Thoracic aorta (tissue), 2 donors: Measurements from ENCODE around the gene GPR37L1. TPM values are rescaled to one million over a fixed set of nuclear protein-coding genes. Genes with fewer than 3 reads are reported as not detected.

Source experiments
- ATAC-seq: fragments of 150-250 bp; one replicate; pipeline ENCODE4 v1.8.0; 2017; ENCODE audit warnings: low read depth; ENCODE audit not compliant: insufficient number of reproducible peaks, low FRiP score
- DNase-seq: peaks from one replicate; pipeline ENCODE4 v3.0.0-alpha.2; 2020; ENCODE audit warnings: low spot score
- H3K27ac ChIP-seq, 2 donors: fragments of 200-600 bp; sonication (generic); 1 replicate in 1 of 2; 2 replicates in 1 of 2; pipeline ENCODE4 v1.5.1; 2016; ENCODE audit warnings: mild to moderate bottlenecking in 2 of 2, moderate library complexity in 2 of 2
- H3K27me3 ChIP-seq: fragments of 200-600 bp; sonication (generic); replicated peaks from 2 replicates; pipeline ENCODE4 v1.6.0; 2016; ENCODE audit warnings: mild to moderate bottlenecking; ENCODE audit not compliant: insufficient read depth
- H3K36me3 ChIP-seq: fragments of 200-600 bp; sonication (generic); one replicate; pipeline ENCODE4 v1.5.1; 2016
- H3K4me1 ChIP-seq, 2 donors: fragments of 200-600 bp; sonication (generic); 1 replicate in 1 of 2; 2 replicates in 1 of 2; pipeline versions ENCODE4 v1.5.1 to v1.6.0; 2016; ENCODE audit warnings: low read depth in 2 of 2, mild to moderate bottlenecking in 1 of 2; ENCODE audit not compliant: control insufficient read depth in 1 of 2
- H3K4me3 ChIP-seq: fragments of 200-600 bp; sonication (generic); 2 replicates; pipeline ENCODE4 v1.5.1; 2016; ENCODE audit warnings: mild to moderate bottlenecking
- H3K9me3 ChIP-seq: fragments of 200-600 bp; sonication (generic); 2 replicates; pipeline ENCODE4 v1.5.1; 2016
- total RNA-seq, 2 donors: library from RNA; depleted of rRNA; stranded (reverse); fragments of >200 nt; gene quantifications; one replicate each; pipeline versions ENCODE4 v1.1.0 to v1.2.3, GENCODE V29; 2016
- TF ChIP-seq, protein P1 (sequence below): fragments of 200-600 bp; sonication (generic); IDR thresholded peaks from one replicate; pipeline ENCODE4 v1.5.1; 2019; ENCODE audit warnings: antibody characterized with exemption

GPR37L1 gene
- total RNA-seq, 2 donors from 2014 or later: not detected

DNA sequence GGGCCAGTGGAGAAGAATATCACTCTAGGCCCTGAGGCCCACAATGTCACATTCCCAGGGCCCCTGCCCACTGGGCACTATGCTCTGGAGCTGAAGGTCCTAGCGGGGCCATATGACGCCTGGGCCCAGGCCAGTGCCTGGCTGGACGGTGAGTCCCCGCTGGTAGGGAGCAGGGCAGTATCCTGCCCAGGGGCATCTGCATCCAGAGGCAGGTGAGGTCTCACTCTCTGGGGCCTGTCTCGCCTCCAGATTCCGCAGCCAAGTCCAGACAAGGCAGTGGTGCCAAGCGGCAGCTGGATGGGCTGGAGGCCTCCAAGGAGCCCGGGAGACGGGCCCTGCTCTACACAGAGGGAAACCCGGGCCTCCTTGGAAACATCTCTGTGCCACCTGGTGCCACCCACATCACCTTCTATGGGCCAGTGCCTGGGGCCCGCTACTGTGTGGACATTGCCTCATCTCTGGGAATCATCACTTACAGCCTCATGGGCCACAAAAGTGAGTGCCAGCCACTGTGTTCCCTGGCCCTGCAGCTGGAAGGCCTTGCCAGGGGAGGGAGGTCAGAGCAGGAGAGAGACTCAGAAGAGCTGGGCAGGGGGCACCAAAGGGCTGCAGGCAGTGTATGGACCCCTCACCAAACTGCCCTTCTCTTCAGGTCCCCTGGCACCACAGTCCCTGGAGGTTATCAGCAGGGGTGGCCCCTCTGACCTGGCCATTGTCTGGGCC, 48.7 kb downstream of the GPR37L1 start:
- H3K27ac ChIP-seq: no peak overlapping the region
- ATAC-seq (no peak), DNase-seq (no peak)
- no peaks in the 10 kb centered on the region for H3K36me3 ChIP-seq
- H3K4me3 ChIP-seq: no peak overlapping the region
- TF ChIP-seq, protein P1, sequence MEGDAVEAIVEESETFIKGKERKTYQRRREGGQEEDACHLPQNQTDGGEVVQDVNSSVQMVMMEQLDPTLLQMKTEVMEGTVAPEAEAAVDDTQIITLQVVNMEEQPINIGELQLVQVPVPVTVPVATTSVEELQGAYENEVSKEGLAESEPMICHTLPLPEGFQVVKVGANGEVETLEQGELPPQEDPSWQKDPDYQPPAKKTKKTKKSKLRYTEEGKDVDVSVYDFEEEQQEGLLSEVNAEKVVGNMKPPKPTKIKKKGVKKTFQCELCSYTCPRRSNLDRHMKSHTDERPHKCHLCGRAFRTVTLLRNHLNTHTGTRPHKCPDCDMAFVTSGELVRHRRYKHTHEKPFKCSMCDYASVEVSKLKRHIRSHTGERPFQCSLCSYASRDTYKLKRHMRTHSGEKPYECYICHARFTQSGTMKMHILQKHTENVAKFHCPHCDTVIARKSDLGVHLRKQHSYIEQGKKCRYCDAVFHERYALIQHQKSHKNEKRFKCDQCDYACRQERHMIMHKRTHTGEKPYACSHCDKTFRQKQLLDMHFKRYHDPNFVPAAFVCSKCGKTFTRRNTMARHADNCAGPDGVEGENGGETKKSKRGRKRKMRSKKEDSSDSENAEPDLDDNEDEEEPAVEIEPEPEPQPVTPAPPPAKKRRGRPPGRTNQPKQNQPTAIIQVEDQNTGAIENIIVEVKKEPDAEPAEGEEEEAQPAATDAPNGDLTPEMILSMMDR: no peak
- H3K4me1 ChIP-seq: no peaks in the 10 kb centered on the region
- H3K9me3 ChIP-seq: no peaks in the 10 kb centered on the region
- H3K27me3 ChIP-seq: no peaks in the 10 kb centered on the region

DNA sequence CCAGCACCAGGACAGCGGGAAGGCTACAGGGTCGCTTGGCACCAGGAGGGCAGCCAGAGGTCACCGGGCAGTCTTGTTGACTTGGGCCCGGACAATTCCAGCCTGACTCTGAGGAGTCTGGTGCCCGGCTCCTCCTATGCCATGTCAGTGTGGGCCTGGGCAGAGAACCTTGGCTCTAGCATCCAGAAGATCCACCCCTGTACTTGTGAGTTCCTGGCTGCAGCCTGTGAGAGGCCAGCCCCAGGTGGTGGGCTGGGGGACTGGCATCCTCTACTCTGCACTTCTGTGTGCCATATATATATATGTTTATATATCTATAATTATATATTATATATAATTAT, 49.3 kb downstream of the GPR37L1 start:
- Histone ChIP-seq H3K27me3 (no peaks in the 10 kb centered on the region), H3K4me3 (no peak overlapping the region), H3K9me3 (no peaks in the 10 kb centered on the region), H3K4me1 (no peaks in the 10 kb centered on the region), H3K27ac (no peak overlapping the region), H3K36me3 (no peaks in the 10 kb centered on the region)
- no peak for ATAC-seq
- TF ChIP-seq, protein P1: no peak
- DNase-seq: no peak

DNA sequence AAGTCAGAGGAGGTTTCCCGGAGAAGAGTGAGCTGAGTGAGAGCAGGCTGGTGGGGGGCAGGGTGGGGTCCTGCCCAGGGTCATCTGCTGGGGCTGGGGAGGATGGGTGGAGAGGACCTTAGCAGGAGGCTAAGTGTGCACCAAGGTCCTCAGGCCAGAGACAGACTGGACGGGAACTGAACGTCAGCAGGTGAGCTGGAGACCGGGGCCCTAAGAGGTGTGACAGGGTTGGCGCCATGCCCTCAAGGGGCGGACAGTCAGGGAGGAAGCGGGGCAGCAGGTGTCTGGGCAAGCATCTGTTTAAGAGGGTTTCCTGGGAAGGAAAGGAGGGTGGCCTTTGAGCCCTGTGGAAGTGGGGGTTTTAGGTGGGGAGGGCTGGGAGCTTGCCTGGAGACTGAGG, 51.3 kb downstream of the GPR37L1 start:
- no peak for DNase-seq
- TF ChIP-seq, protein P1: no peak
- no peak overlapping the region for H3K27ac ChIP-seq
- no peaks in the 10 kb centered on the region for H3K4me1 ChIP-seq
- no peaks in the 10 kb centered on the region for H3K36me3 ChIP-seq
- no peak for ATAC-seq
- no peaks in the 10 kb centered on the region for H3K9me3 ChIP-seq
- H3K27me3 ChIP-seq: no peaks in the 10 kb centered on the region
- H3K4me3 ChIP-seq: no peak overlapping the region

DNA sequence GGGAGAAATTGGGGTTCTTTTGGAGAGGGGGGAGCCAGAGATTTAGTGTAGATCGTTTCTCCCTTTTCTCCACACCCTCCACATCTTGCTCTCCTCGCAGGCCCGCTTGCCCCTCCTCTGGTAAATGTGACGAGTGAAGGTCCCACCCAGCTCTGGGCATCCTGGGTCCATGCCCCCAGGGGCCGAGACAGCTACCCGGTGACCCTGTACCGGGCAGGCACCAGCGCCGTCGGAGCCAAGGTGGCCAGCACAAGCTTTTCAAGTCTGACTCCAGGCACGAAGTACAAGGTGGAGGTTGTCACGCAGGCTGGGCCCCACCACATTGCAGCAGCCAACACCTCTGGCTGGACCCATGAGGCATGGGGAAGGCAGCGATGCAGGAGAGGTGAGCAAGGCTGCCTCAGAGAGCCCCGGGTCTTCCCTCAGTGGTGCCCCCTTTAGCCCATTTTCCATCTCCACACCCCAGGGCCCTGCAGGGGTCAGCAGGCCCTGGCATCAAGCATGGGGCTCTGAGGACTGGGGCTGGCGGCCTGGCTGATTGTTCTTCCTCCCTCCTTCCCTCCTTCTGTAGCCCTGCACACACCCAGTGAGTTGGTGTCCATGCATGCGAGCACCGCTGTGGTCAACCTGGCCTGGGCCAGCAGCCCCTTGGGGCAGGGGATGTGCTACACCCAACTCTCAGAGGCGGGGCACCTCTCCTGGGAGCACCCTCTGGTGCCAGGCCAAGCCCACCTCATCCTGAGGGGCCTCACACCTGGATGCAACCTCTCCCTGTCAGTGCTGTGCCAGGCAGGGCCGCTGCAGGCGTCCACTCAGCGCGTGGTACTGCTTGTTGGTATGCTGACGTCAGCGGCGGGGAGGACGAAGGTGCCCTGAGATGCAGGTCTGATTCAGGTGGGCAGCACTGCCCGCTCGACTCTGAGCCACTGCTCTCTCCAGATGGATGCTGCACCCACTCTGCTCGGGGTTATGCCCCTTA, 54.5 kb downstream of the GPR37L1 start:
- no peaks in the 10 kb centered on the region for H3K4me1 ChIP-seq
- H3K4me3 ChIP-seq: no peak overlapping the region
- H3K27ac ChIP-seq: no peak overlapping the region
- no peaks in the 10 kb centered on the region for H3K36me3 ChIP-seq
- DNase-seq (no peak), ATAC-seq (no peak)
- no peaks in the 10 kb centered on the region for H3K9me3 ChIP-seq
- no peaks in the 10 kb centered on the region for H3K27me3 ChIP-seq
- TF ChIP-seq, protein P1: no peak
